ENCODE data around the gene DDX24. TPM values are rescaled to one million over a fixed set of nuclear protein-coding genes. Genes with fewer than 3 reads are reported as not detected.

DDX24 gene
- total RNA-seq, 1 donor from 2014 or later: 151 TPM

DNA sequence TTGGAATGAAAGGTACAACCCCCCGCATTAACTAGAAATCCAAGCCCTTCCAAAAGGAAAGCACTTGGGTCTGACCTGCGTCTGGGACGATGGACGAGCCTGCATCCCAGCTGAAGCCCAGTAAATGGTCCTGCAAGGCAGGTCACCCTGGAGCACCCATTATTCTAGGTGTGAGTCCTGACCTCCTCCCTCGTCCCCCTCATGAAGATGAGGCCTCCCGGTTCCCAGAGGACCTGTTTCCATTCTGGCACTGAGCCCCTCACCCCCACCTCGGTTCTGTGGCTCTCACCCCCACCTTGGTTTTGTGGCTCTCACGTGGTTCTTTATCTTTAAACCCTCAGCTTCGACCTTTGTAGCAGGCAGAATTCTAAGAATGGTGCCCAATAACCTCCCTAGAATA lies 36.9 kb upstream of the DDX24 start:
- Mint-ChIP-seq H3K27ac (no peak overlapping the region), H3K4me3 (no peak overlapping the region), H3K36me3 (no peaks in the 10 kb centered on the region), H3K4me1 (peaks cover 7% of the 10 kb centered on the region), H3K9me3 (peaks cover 13% of the 10 kb centered on the region), H3K27me3 (ENCODE audit: low read depth) (peaks cover 54% of the 10 kb centered on the region)
- TF ChIP-seq, protein P1, sequence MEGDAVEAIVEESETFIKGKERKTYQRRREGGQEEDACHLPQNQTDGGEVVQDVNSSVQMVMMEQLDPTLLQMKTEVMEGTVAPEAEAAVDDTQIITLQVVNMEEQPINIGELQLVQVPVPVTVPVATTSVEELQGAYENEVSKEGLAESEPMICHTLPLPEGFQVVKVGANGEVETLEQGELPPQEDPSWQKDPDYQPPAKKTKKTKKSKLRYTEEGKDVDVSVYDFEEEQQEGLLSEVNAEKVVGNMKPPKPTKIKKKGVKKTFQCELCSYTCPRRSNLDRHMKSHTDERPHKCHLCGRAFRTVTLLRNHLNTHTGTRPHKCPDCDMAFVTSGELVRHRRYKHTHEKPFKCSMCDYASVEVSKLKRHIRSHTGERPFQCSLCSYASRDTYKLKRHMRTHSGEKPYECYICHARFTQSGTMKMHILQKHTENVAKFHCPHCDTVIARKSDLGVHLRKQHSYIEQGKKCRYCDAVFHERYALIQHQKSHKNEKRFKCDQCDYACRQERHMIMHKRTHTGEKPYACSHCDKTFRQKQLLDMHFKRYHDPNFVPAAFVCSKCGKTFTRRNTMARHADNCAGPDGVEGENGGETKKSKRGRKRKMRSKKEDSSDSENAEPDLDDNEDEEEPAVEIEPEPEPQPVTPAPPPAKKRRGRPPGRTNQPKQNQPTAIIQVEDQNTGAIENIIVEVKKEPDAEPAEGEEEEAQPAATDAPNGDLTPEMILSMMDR (IDR thresholded peaks at IDR 0.05; ENCODE audit: unreplicated experiment): no peak
- no peak for DNase-seq (ENCODE audit: low spot score in 2 of 2, unreplicated experiment in 2 of 2)

DNA sequence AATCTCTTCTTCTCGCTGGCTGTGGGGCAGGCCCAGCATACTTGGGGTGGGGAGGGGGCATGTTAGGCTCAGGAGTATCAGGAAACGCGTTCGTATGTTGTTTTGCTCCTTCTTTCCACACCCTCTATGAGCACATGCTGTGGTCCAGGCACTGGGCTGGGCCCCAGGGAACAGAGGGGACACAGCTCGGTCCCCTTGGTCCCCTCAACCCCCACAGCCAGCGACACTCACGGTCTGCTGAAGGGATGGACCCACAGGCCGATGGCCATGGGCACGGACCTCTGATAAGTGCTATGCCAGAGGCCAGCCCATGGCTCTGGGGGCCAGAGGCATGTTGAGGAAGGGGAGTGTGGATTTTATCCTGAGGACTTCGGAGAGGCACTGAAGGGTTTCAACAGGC lies 35.7 kb upstream of the DDX24 start:
- Mint-ChIP-seq H3K4me1 (peaks cover 7% of the 10 kb centered on the region), H3K27me3 (ENCODE audit: low read depth) (peaks cover 45% of the 10 kb centered on the region), H3K4me3 (no peak overlapping the region), H3K36me3 (no peaks in the 10 kb centered on the region), H3K27ac (no peak overlapping the region), H3K9me3 (peaks cover 13% of the 10 kb centered on the region)
- TF ChIP-seq, protein P1 (IDR thresholded peaks at IDR 0.05; ENCODE audit: unreplicated experiment): no peak
- DNase-seq (ENCODE audit: low spot score in 2 of 2, unreplicated experiment in 2 of 2): no peak

DNA sequence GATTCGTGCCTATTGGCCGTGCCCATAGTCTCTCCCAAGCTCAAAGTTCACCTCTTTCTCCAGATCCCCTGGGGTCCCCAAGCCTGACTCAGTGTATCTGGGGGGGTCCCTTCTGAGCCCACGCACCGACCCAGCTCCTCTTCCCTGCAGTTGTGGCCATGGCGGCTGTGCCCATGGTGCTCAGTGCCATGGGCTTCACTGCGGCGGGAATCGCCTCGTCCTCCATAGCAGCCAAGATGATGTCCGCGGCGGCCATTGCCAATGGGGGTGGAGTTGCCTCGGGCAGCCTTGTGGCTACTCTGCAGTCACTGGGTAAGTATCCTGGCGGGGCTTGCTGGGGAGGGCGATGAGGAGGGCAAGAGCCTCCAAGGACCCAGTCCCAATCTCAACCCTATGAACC lies 34.6 kb upstream of the DDX24 start:
- TF ChIP-seq, protein P1 (IDR thresholded peaks at IDR 0.05; ENCODE audit: unreplicated experiment): no peak
- no peak overlapping the region for H3K27ac Mint-ChIP-seq
- H3K4me1 Mint-ChIP-seq: peaks cover 7% of the 10 kb centered on the region
- peaks cover 7% of the 10 kb centered on the region for H3K9me3 Mint-ChIP-seq
- H3K27me3 Mint-ChIP-seq (ENCODE audit: low read depth): peaks cover 44% of the 10 kb centered on the region
- H3K36me3 Mint-ChIP-seq: no peaks in the 10 kb centered on the region
- no peak overlapping the region for H3K4me3 Mint-ChIP-seq
- DNase-seq (ENCODE audit: low spot score in 2 of 2, unreplicated experiment in 2 of 2): no peak

DNA sequence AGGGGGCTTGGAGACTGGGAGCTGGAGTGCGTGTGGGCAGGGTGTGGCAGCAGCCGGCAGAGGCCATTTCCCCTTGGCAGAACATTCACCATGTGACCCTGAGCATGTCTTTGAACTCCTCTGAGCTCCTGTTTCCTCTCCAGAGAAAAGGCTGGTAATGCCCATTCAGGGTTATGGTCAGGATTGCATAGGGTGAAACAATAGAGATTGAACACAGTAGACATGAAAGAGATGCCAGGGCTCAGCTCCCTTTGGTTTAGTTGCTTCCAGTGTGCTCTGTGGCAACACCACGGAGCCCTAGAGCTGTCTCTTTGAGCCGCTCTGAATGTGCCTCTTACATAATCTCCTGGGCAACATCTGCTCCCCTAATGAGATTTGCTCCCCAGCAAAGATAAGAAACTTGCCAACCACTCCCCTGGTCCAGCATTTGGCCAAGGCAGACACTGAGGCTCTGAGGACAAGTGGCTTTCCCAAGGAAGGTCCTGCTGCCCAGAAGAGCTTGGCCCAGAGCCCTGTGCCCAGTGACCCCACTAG lies 34.1 kb upstream of the DDX24 start:
- H3K27ac Mint-ChIP-seq: no peak overlapping the region
- peaks cover 7% of the 10 kb centered on the region for H3K4me1 Mint-ChIP-seq
- H3K27me3 Mint-ChIP-seq (ENCODE audit: low read depth): peaks cover 44% of the 10 kb centered on the region
- TF ChIP-seq, protein P1 (IDR thresholded peaks at IDR 0.05; ENCODE audit: unreplicated experiment): no peak
- peaks cover 4% of the 10 kb centered on the region for H3K9me3 Mint-ChIP-seq
- no peaks in the 10 kb centered on the region for H3K36me3 Mint-ChIP-seq
- no peak overlapping the region for H3K4me3 Mint-ChIP-seq
- no peak for DNase-seq (ENCODE audit: low spot score in 2 of 2, unreplicated experiment in 2 of 2)

DNA sequence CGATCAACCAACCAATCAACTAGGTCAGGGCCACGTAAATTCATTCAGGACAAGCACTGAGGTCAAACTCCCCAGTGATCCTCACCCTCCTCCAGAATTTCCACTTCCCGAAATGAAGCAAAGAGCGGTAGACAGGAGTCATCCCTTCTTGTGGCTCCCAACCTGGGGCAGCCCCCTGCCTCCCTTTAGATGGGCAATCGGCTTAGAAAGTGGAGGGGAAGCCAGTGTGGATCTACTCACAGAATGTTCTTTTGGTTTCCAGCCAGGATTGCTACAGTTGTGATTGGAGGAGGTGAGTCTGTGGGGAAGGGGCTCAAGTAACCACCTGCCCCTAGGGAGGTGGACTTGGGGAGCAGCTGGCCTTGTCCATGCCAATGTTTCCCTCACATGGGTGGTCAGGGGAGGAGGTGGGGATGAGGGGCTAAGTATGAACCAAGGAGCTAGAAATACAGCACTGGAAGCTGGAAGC lies 33.6 kb upstream of the DDX24 start:
- H3K9me3 Mint-ChIP-seq: peaks cover 3% of the 10 kb centered on the region
- peaks cover 7% of the 10 kb centered on the region for H3K4me1 Mint-ChIP-seq
- H3K27me3 Mint-ChIP-seq (ENCODE audit: low read depth): peaks cover 41% of the 10 kb centered on the region
- no peaks in the 10 kb centered on the region for H3K36me3 Mint-ChIP-seq
- DNase-seq (ENCODE audit: low spot score in 2 of 2, unreplicated experiment in 2 of 2): no peak
- TF ChIP-seq, protein P1 (IDR thresholded peaks at IDR 0.05; ENCODE audit: unreplicated experiment): no peak
- H3K4me3 Mint-ChIP-seq: no peak overlapping the region
- H3K27ac Mint-ChIP-seq: no peak overlapping the region

Data from mesothelial cell of epicardium (in vitro differentiated cells).